OCI-LY3 (cell line): ENCODE results near the gene SLIT1.

Experiments
- H2AFZ ChIP-seq: fragments of 200-600, 300-600 bp; shearing (Covaris generic); 2 replicates; pipeline ENCODE4 v1.6.0; 2014; ENCODE audit warnings: antibody characterized with exemption, low read depth, low read length
- H3K27ac ChIP-seq: fragments of 200-600, 300-600 bp; sonication (generic); 2 replicates; pipeline ENCODE4 v1.5.1; 2014; ENCODE audit warnings: mild to moderate bottlenecking, low read length, moderate library complexity, mixed read lengths
- H3K27me3 ChIP-seq: fragments of 200-600, 300-600 bp; sonication (generic); 2 replicates; pipeline ENCODE4 v1.6.1; 2014; ENCODE audit warnings: low read depth, low read length, mixed read lengths
- H3K36me3 ChIP-seq: fragments of 200-600, 300-600 bp; sonication (generic); replicated peaks from 2 replicates; pipeline ENCODE3; 2014; ENCODE audit warnings: low read depth, low read length, mixed read lengths
- H3K4me1 ChIP-seq: fragments of 300-600, 200-600 bp; sonication (generic); 2 replicates; pipeline ENCODE4 v1.6.1; 2014; ENCODE audit warnings: low read length, mixed read lengths
- H3K4me2 ChIP-seq: fragments of 200-600, 300-600 bp; sonication (generic); 2 replicates; pipeline ENCODE4 v1.6.1; 2014; ENCODE audit warnings: low read length, mixed read lengths
- H3K4me3 ChIP-seq: fragments of 300-600, 200-600 bp; sonication (generic); 2 replicates; pipeline ENCODE4 v1.5.1; 2014; ENCODE audit warnings: antibody characterized with exemption, mild to moderate bottlenecking, low read length, moderate library complexity
- H3K79me2 ChIP-seq: fragments of 300-600, 200-600 bp; shearing (Covaris generic); 2 replicates; pipeline ENCODE4 v1.6.1; 2014; ENCODE audit warnings: mild to moderate bottlenecking, low read length, mixed read lengths
- H3K9ac ChIP-seq: fragments of 300-600, 200-600 bp; shearing (Covaris generic); 2 replicates; pipeline ENCODE4 v1.6.0; 2014; ENCODE audit warnings: mild to moderate bottlenecking, low read length, moderate library complexity
- H3K9me3 ChIP-seq: fragments of 200-600, 300-600 bp; shearing (Covaris generic); 2 replicates; pipeline ENCODE4 v1.6.1; 2014; ENCODE audit warnings: low read length, mixed read lengths; ENCODE audit not compliant: insufficient read depth
- H4K20me1 ChIP-seq: fragments of 200-600, 300-600 bp; sonication (generic); 2 replicates; pipeline ENCODE4 v1.6.1; 2016; ENCODE audit warnings: low read length, mixed read lengths; ENCODE audit not compliant: insufficient read depth
- EZH2phosphoT487 ChIP-seq: fragments of 200-600 bp; shearing (Covaris generic); IDR thresholded peaks from 2 replicates; pipeline ENCODE4 v1.6.1; 2018; ENCODE audit warnings: antibody characterized with exemption, mixed run types, low read depth
- TF ChIP-seq, protein P1 (sequence below): fragments of 200-600, 300-600 bp; sonication (generic); IDR thresholded peaks from 2 replicates; pipeline ENCODE4 v1.5.1; 2014; ENCODE audit warnings: antibody characterized with exemption, low read length, low read depth

The SLIT1 gene

DNA sequence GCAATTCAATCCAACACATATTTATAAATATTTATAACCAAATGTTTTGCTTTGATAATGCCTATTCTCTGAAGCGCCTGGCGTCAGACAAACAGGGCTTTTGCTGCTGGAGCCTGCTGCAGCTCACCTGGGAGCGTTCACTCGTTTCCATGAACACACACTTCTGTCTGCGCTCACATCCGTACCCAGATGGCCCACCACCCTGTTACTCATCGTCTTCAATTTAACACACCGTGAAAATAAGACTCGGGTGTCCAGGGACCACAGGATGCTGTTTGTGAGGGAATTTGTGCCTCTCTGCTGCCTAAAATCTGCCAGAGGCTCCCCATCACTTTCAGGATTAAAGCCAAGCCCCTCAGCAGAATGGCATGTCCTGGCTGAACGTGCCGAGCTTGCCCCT lies 74.1 kb downstream of the SLIT1 start:
- H3K27me3 ChIP-seq: no peaks in the 10 kb centered on the region

DNA sequence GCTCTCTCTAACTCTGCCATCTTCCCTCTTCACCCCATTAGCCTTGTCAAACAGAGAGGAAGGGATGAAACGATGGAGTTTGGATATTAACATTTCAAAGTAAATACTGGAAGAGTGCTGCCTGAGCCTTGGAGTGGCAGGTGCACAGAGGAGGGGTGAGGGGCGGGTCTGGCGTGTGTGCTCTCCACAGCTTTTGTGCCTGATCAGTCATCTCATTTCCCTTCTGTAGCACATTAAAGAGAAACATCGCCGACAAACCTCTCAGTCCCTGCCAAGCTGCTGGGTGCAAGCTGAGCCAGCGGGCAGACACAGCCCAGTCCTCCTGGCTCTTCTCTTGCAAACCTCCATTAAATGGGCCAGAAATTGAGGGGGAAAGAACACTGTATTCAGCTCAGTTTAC lies 76.2 kb downstream of the SLIT1 start:
- H4K20me1 ChIP-seq: no peaks in the 10 kb centered on the region
- H3K9ac ChIP-seq: no peak overlapping the region
- H3K27me3 ChIP-seq: no peaks in the 10 kb centered on the region
- no peak overlapping the region for H3K4me3 ChIP-seq
- no peaks in the 10 kb centered on the region for H3K36me3 ChIP-seq
- H3K4me1 ChIP-seq: no peaks in the 10 kb centered on the region
- no peak for TF ChIP-seq EZH2phosphoT487
- TF ChIP-seq, protein P1, sequence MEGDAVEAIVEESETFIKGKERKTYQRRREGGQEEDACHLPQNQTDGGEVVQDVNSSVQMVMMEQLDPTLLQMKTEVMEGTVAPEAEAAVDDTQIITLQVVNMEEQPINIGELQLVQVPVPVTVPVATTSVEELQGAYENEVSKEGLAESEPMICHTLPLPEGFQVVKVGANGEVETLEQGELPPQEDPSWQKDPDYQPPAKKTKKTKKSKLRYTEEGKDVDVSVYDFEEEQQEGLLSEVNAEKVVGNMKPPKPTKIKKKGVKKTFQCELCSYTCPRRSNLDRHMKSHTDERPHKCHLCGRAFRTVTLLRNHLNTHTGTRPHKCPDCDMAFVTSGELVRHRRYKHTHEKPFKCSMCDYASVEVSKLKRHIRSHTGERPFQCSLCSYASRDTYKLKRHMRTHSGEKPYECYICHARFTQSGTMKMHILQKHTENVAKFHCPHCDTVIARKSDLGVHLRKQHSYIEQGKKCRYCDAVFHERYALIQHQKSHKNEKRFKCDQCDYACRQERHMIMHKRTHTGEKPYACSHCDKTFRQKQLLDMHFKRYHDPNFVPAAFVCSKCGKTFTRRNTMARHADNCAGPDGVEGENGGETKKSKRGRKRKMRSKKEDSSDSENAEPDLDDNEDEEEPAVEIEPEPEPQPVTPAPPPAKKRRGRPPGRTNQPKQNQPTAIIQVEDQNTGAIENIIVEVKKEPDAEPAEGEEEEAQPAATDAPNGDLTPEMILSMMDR: no peak
- no peak overlapping the region for H3K27ac ChIP-seq
- no peak overlapping the region for H3K4me2 ChIP-seq
- no peaks in the 10 kb centered on the region for H3K79me2 ChIP-seq
- H3K9me3 ChIP-seq: no peaks in the 10 kb centered on the region
- no peak overlapping the region for H2AFZ ChIP-seq

More for the DNA sequence above, 74.1 kb downstream of the SLIT1 start:
- H3K36me3 ChIP-seq: no peaks in the 10 kb centered on the region
- H2AFZ ChIP-seq: no peak overlapping the region
- no peaks in the 10 kb centered on the region for H4K20me1 ChIP-seq
- no peaks in the 10 kb centered on the region for H3K9me3 ChIP-seq
- H3K4me2 ChIP-seq: no peak overlapping the region
- H3K9ac ChIP-seq: no peak overlapping the region
- TF ChIP-seq, protein P1: no peak
- TF ChIP-seq EZH2phosphoT487: no peak
- H3K4me1 ChIP-seq: no peaks in the 10 kb centered on the region; the same call in 1 of the 2 replicates
- no peak overlapping the region for H3K4me3 ChIP-seq
- H3K27ac ChIP-seq: no peak overlapping the region
- H3K79me2 ChIP-seq: no peaks in the 10 kb centered on the region

DNA sequence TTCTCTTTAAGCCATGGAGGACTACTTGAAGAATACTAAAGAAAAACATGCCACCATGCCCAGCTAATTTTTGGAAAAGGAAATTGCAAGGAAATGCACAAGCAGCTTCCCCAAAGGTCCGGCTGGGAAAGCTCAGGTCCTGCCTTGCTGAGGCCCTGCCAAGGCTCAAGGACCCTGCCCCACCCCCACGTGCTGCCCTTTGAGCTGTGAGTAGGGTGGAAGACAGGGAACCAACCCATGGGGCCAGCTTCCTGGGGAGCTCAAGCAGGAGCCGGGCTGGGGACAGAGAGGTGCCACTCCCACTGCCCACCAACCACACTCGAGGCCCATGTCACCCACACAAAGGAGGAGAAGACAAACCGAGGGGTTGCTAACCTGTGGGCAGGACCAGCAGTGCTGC lies 78.2 kb downstream of the SLIT1 start:
- H3K9ac ChIP-seq: no peak overlapping the region
- H3K9me3 ChIP-seq: no peaks in the 10 kb centered on the region
- TF ChIP-seq EZH2phosphoT487: no peak
- TF ChIP-seq, protein P1: no peak

DNA sequence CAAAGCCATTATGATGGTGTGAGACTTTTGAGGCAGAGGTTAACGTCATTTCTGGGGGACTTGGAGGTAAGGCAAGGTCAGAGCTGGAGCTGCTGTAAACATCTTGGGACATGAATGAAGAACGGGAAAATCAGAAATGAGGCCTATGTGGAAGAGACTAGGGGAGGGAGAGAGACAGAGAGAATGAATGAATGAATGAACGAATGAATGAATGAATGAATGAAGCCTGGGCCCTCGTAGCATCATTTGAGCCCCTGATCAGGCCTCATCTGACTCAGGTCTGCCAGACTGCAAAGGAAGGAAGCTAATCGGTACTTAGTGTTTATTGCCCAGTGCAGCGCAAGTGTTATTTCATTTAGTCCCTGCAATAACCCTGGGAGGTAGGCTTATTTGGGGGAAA lies 79.6 kb downstream of the SLIT1 start:
- no peaks in the 10 kb centered on the region for H4K20me1 ChIP-seq
- TF ChIP-seq EZH2phosphoT487: no peak
- TF ChIP-seq, protein P1: no peak
- no peaks in the 10 kb centered on the region for H3K4me1 ChIP-seq
- H2AFZ ChIP-seq: no peak overlapping the region
- no peak overlapping the region for H3K9ac ChIP-seq
- H3K79me2 ChIP-seq: no peaks in the 10 kb centered on the region
- no peak overlapping the region for H3K27ac ChIP-seq
- no peaks in the 10 kb centered on the region for H3K36me3 ChIP-seq
- no peaks in the 10 kb centered on the region for H3K9me3 ChIP-seq
- H3K4me3 ChIP-seq: no peak overlapping the region
- no peak overlapping the region for H3K4me2 ChIP-seq
- no peaks in the 10 kb centered on the region for H3K27me3 ChIP-seq

More for the DNA sequence above, 78.2 kb downstream of the SLIT1 start:
- Histone ChIP-seq H3K4me1 (no peaks in the 10 kb centered on the region), H3K36me3 (no peaks in the 10 kb centered on the region), H3K27me3 (no peaks in the 10 kb centered on the region), H2AFZ (no peak overlapping the region), H3K79me2 (no peaks in the 10 kb centered on the region), H3K4me3 (no peak overlapping the region), H4K20me1 (no peaks in the 10 kb centered on the region), H3K4me2 (no peak overlapping the region), H3K27ac (no peak overlapping the region)
